NB4 (cell line): ENCODE results near the gene GALNT2.

Experiments used
- DNase-seq: peaks from one replicate; pipeline ENCODE4 v3.0.0; 2010; ENCODE audit warnings: low read depth
- H3K4me3 ChIP-seq: one replicate; pipeline ENCODE4 v1.5.1; 2011; ENCODE audit warnings: mild to moderate bottlenecking, low read depth, low read length, moderate library complexity
- CTCF ChIP-seq: IDR thresholded peaks from one replicate; pipeline ENCODE4 v1.5.1; 2012; ENCODE audit warnings: low read depth, low read length
- MAX ChIP-seq: IDR thresholded peaks from 2 replicates; pipeline ENCODE4 v1.6.1; 2011; ENCODE audit warnings: low read depth, low read length
- MYC ChIP-seq: IDR thresholded peaks from 2 replicates; pipeline ENCODE4 v1.6.1; 2011; ENCODE audit warnings: low read depth, low read length
- POLR2A ChIP-seq: IDR thresholded peaks from 2 replicates; pipeline ENCODE4 v1.6.1; 2011; ENCODE audit warnings: mild to moderate bottlenecking; ENCODE audit not compliant: insufficient read length; ENCODE audit errors: extremely low read depth

The GALNT2 gene

GRCh38 chr1:230316864-230317745 lies 250.1 kb downstream of the GALNT2 start:
- no peak for TF ChIP-seq MYC
- TF ChIP-seq MAX, result no peak
- DNase-seq, result no peak
- no peak overlapping the region for H3K4me3 ChIP-seq

GRCh38 chr1:230317823-230318819 lies 251.1 kb downstream of the GALNT2 start:
- H3K4me3 ChIP-seq, result no peak overlapping the region
- DNase-seq, result no peak
- no peak for TF ChIP-seq CTCF
- no peak for TF ChIP-seq MYC
- TF ChIP-seq POLR2A, result no peak
- TF ChIP-seq MAX, result no peak

GRCh38 chr1:230319014-230319747 lies 252.1 kb downstream of the GALNT2 start:
- TF ChIP-seq POLR2A (no peak), CTCF (no peak), MAX (no peak), MYC (no peak)
- no peak overlapping the region for H3K4me3 ChIP-seq
- DNase-seq, result no peak

GRCh38 chr1:230320804-230321203 lies 253.8 kb downstream of the GALNT2 start:
- TF ChIP-seq POLR2A (no peak), CTCF (no peak), MAX (no peak), MYC (no peak)
- DNase-seq, result no peak
- H3K4me3 ChIP-seq, result no peak overlapping the region

- no peak for DNase-seq
- TF ChIP-seq MYC, result no peak
- no peak for TF ChIP-seq CTCF
- TF ChIP-seq MAX, result no peak
- no peak for TF ChIP-seq POLR2A
- no peak overlapping the region for H3K4me3 ChIP-seq
Observed at GRCh38 chr1:230321341-230321740, 254.3 kb downstream of the GALNT2 start.
